ENCODE results near the gene DGKB.

Gene DGKB

GRCh38 chr7:14394786-14395185 lies 507.8 kb downstream of the DGKB start:
- no peak overlapping the region for H3K4me3 ChIP-seq (ENCODE audit: low read depth in 1 of 2, low read length in 1 of 2)
- H3K4me1 ChIP-seq (ENCODE audit: control insufficient read depth in 1 of 2, insufficient read depth in 1 of 2, low read depth in 1 of 2, low read length in 1 of 2), result no peaks in the 10 kb centered on the region
- H3K36me3 ChIP-seq, result no peaks in the 10 kb centered on the region
- no peak for TF ChIP-seq CTCF (IDR thresholded peaks at IDR 0.05)
- no peaks in the 10 kb centered on the region for H3K9me3 ChIP-seq
- no peaks in the 10 kb centered on the region for H3K27me3 ChIP-seq
- H3K27ac ChIP-seq, result no peak overlapping the region

- H3K9me3 ChIP-seq, result no peaks in the 10 kb centered on the region
- H3K27ac ChIP-seq, result no peak overlapping the region
- H3K27me3 ChIP-seq, result no peaks in the 10 kb centered on the region
- no peaks in the 10 kb centered on the region for H3K36me3 ChIP-seq
- H3K4me3 ChIP-seq (ENCODE audit: low read depth in 1 of 2, low read length in 1 of 2), result no peak overlapping the region
- H3K4me1 ChIP-seq (ENCODE audit: control insufficient read depth in 1 of 2, insufficient read depth in 1 of 2, low read depth in 1 of 2, low read length in 1 of 2), result no peaks in the 10 kb centered on the region
- no peak for TF ChIP-seq CTCF (IDR thresholded peaks at IDR 0.05)
Observed at GRCh38 chr7:14389595-14389994, 513.0 kb downstream of the DGKB start.

- H3K4me3 ChIP-seq (ENCODE audit: low read depth in 1 of 2, low read length in 1 of 2), result no peak overlapping the region
- no peaks in the 10 kb centered on the region for H3K4me1 ChIP-seq (ENCODE audit: control insufficient read depth in 1 of 2, insufficient read depth in 1 of 2, low read depth in 1 of 2, low read length in 1 of 2)
- no peaks in the 10 kb centered on the region for H3K27me3 ChIP-seq
- no peaks in the 10 kb centered on the region for H3K9me3 ChIP-seq
- no peak for TF ChIP-seq CTCF (IDR thresholded peaks at IDR 0.05)
- H3K27ac ChIP-seq, result no peak overlapping the region
- no peaks in the 10 kb centered on the region for H3K36me3 ChIP-seq
Observed at GRCh38 chr7:14389181-14389591, 513.4 kb downstream of the DGKB start.

- H3K27ac ChIP-seq, result no peak overlapping the region
- H3K4me1 ChIP-seq (ENCODE audit: control insufficient read depth in 1 of 2, insufficient read depth in 1 of 2, low read depth in 1 of 2, low read length in 1 of 2), result no peaks in the 10 kb centered on the region
- no peaks in the 10 kb centered on the region for H3K9me3 ChIP-seq
- TF ChIP-seq CTCF (IDR thresholded peaks at IDR 0.05), result no peak
- H3K36me3 ChIP-seq, result no peaks in the 10 kb centered on the region
- no peaks in the 10 kb centered on the region for H3K27me3 ChIP-seq
- no peak overlapping the region for H3K4me3 ChIP-seq (ENCODE audit: low read depth in 1 of 2, low read length in 1 of 2)
Observed at GRCh38 chr7:14385074-14385473, 517.5 kb downstream of the DGKB start.

GRCh38 chr7:14381936-14382335 lies 520.6 kb downstream of the DGKB start:
- no peak overlapping the region for H3K27ac ChIP-seq
- no peaks in the 10 kb centered on the region for H3K36me3 ChIP-seq
- no peaks in the 10 kb centered on the region for H3K27me3 ChIP-seq
- H3K4me1 ChIP-seq (ENCODE audit: control insufficient read depth in 1 of 2, insufficient read depth in 1 of 2, low read depth in 1 of 2, low read length in 1 of 2), result no peaks in the 10 kb centered on the region
- H3K9me3 ChIP-seq, result no peaks in the 10 kb centered on the region
- no peak overlapping the region for H3K4me3 ChIP-seq (ENCODE audit: low read depth in 1 of 2, low read length in 1 of 2)
- no peak for TF ChIP-seq CTCF (IDR thresholded peaks at IDR 0.05)

- Histone ChIP-seq H3K27me3 (no peaks in the 10 kb centered on the region), H3K27ac (no peak overlapping the region), H3K36me3 (no peaks in the 10 kb centered on the region), H3K9me3 (no peaks in the 10 kb centered on the region), H3K4me1 (ENCODE audit: control insufficient read depth in 1 of 2, insufficient read depth in 1 of 2, low read depth in 1 of 2, low read length in 1 of 2) (no peaks in the 10 kb centered on the region), H3K4me3 (ENCODE audit: low read depth in 1 of 2, low read length in 1 of 2) (no peak overlapping the region)
- no peak for TF ChIP-seq CTCF (IDR thresholded peaks at IDR 0.05)
Observed at GRCh38 chr7:14381306-14381705, 521.2 kb downstream of the DGKB start.
